IMR-90 (cell line): ENCODE results near the gene MYCBPAP. TPM values are rescaled to one million over a fixed set of nuclear protein-coding genes. Genes with fewer than 3 reads are reported as not detected.

ENCODE experiments used
- ATAC-seq: fragments of 200-7000 bp; cut with Tn5 transposase; 2 replicates; pipeline ENCODE4 v1.9.1; 2020; ENCODE audit warnings: low read depth, mild to moderate bottlenecking, moderate library complexity
- BruUV-seq: library from RNA; stranded (reverse); fragments of 400-500 nt; replicated peaks from 2 replicates; lab custom pipeline; 2021; lab: Mats Ljungman, UMichigan
- CTCF ChIA-PET: fragments of 300-600 bp; formaldehyde crosslinking; extraction: SDS; loops from one replicate; lab custom pipeline; 2021; ENCODE audit warnings: antibody characterized with exemption; lab: Yijun Ruan, JAX
- POLR2A ChIA-PET: fragments of 300-600 bp; sonication (Branson Sonifier 250); formaldehyde crosslinking; loops from one replicate; lab custom pipeline; 2022; ENCODE audit warnings: antibody characterized with exemption; ENCODE audit not compliant: unreplicated experiment; lab: Charles Lee
- DNase-seq: peaks from one replicate; pipeline ENCODE4 v3.0.0; 2013
- H2AFZ ChIP-seq: replicated peaks from 2 replicates; pipeline ENCODE3; 2013; ENCODE audit warnings: low read length, mild to moderate bottlenecking; ENCODE audit not compliant: poor library complexity
- H2AK5ac ChIP-seq: 2 replicates; pipeline ENCODE4 v1.6.1; 2013; ENCODE audit warnings: low read depth, low read length, inconsistent platforms
- H2AK9ac ChIP-seq: replicated peaks from 2 replicates; pipeline ENCODE3; 2013; ENCODE audit warnings: mild to moderate bottlenecking, low read depth, low read length, moderate library complexity; ENCODE audit not compliant: poor library complexity
- H2BK120ac ChIP-seq: 2 replicates; pipeline ENCODE4 v1.6.1; 2013; ENCODE audit warnings: low read depth, low read length, inconsistent platforms
- H2BK15ac ChIP-seq: 3 replicates; pipeline ENCODE4 v1.6.1; 2013; ENCODE audit warnings: low read depth, low read length, inconsistent platforms
- H2BK20ac ChIP-seq: 2 replicates; pipeline ENCODE4 v1.6.1; 2013; ENCODE audit warnings: low read depth, mild to moderate bottlenecking, inconsistent platforms, low read length, moderate library complexity
- H2BK5ac ChIP-seq: 2 replicates; pipeline ENCODE4 v1.6.1; 2013; ENCODE audit warnings: mild to moderate bottlenecking, low read depth, low read length, inconsistent platforms; ENCODE audit not compliant: poor library complexity, severe bottlenecking
- H3K14ac ChIP-seq: replicated peaks from 2 replicates; pipeline ENCODE4 v1.6.1; 2013; ENCODE audit warnings: low read depth, low read length, inconsistent platforms
- H3K18ac ChIP-seq: 2 replicates; pipeline ENCODE4 v1.6.1; 2013; ENCODE audit warnings: low read depth, low read length, control low read depth
- H3K23ac ChIP-seq: 2 replicates; pipeline ENCODE4 v1.6.1; 2013; ENCODE audit warnings: low read depth, low read length, inconsistent platforms
- H3K27ac ChIP-seq: 2 replicates; pipeline ENCODE4 v1.5.1; 2013; ENCODE audit warnings: mild to moderate bottlenecking, control low read depth, low read length; ENCODE audit not compliant: insufficient read depth
- H3K27me3 ChIP-seq: 2 replicates; pipeline ENCODE4 v1.6.1; 2013; ENCODE audit warnings: low read length; ENCODE audit not compliant: control insufficient read depth, insufficient read depth
- H3K36me3 ChIP-seq: 2 replicates; pipeline ENCODE4 v1.6.1; 2013; ENCODE audit warnings: low read length, mixed read lengths; ENCODE audit not compliant: control insufficient read depth, insufficient read depth
- H3K4ac ChIP-seq: 2 replicates; pipeline ENCODE4 v1.6.1; 2013; ENCODE audit warnings: low read depth, low read length, inconsistent platforms
- H3K4me1 ChIP-seq: 2 replicates; pipeline ENCODE4 v1.6.1; 2013; ENCODE audit warnings: low read length, mixed read lengths; ENCODE audit not compliant: control insufficient read depth, insufficient read depth
- H3K4me2 ChIP-seq: 2 replicates; pipeline ENCODE4 v1.6.1; 2013; ENCODE audit warnings: low read depth, mild to moderate bottlenecking, control low read depth, low read length, moderate library complexity
- H3K4me3 ChIP-seq: 2 replicates; pipeline ENCODE4 v1.5.1; 2013; ENCODE audit warnings: low read depth, mild to moderate bottlenecking, control low read depth, low read length, moderate library complexity; ENCODE audit not compliant: insufficient read depth
- H3K56ac ChIP-seq: 2 replicates; pipeline ENCODE4 v1.6.1; 2013; ENCODE audit warnings: low read length, inconsistent platforms; ENCODE audit not compliant: insufficient read depth; ENCODE audit errors: extremely low read depth
- H3K79me1 ChIP-seq, 2 experiments: 2 replicates each; pipeline ENCODE4 v1.6.1; 2013; ENCODE audit warnings: low read length in 2 of 2, inconsistent platforms in 1 of 2, low read depth in 1 of 2
- H3K9ac ChIP-seq: 2 replicates; pipeline ENCODE4 v1.6.1; 2013; ENCODE audit warnings: low read depth, low read length, control low read depth
- H3K9me1 ChIP-seq: 2 replicates; pipeline ENCODE4 v1.6.1; 2013; ENCODE audit warnings: low read length, inconsistent platforms; ENCODE audit not compliant: insufficient read depth
- H3K9me3 ChIP-seq: 2 replicates; pipeline ENCODE4 v1.6.1; 2013; ENCODE audit warnings: low read length; ENCODE audit not compliant: control insufficient read depth, insufficient read depth
- H4K20me1 ChIP-seq: 2 replicates; pipeline ENCODE4 v1.6.1; 2013; ENCODE audit warnings: low read length, inconsistent platforms; ENCODE audit not compliant: insufficient read depth
- H4K5ac ChIP-seq: 2 replicates; pipeline ENCODE4 v1.6.1; 2013; ENCODE audit warnings: mild to moderate bottlenecking, low read depth, low read length, control low read depth
- H4K8ac ChIP-seq, 2 experiments: 2 replicates each; pipeline ENCODE4 v1.6.1; 2013; ENCODE audit warnings: low read depth in 2 of 2, low read length in 2 of 2, control low read depth in 1 of 2, inconsistent platforms in 1 of 2
- H4K91ac ChIP-seq: 2 replicates; pipeline ENCODE4 v1.6.1; 2013; ENCODE audit warnings: low read depth, low read length, inconsistent platforms; ENCODE audit not compliant: insufficient read depth
- BHLHE40 ChIP-seq: fragments of 150-350 bp; IDR thresholded peaks from 2 replicates; pipeline ENCODE4 v1.6.1; 2016; ENCODE audit warnings: mild to moderate bottlenecking, low read depth, low read length
- CEBPB ChIP-seq: IDR thresholded peaks from 2 replicates; pipeline ENCODE4 v1.6.1; 2012; ENCODE audit warnings: low read depth, low read length, improper control_type of control experiment
- CHD1 ChIP-seq: IDR thresholded peaks from 2 replicates; pipeline ENCODE4 v1.6.1; 2012; ENCODE audit warnings: low read depth, low read length, improper control_type of control experiment
- CTCF ChIP-seq: conservative IDR thresholded peaks from 2 replicates; pipeline ENCODE4 v1.5.1; 2012; ENCODE audit warnings: mild to moderate bottlenecking, low read depth, low read length, improper control_type of control experiment
- ELK1 ChIP-seq: fragments of 150-350 bp; IDR thresholded peaks from 2 replicates; pipeline ENCODE4 v1.6.1; 2016; ENCODE audit warnings: low read depth, mild to moderate bottlenecking, low read length, moderate library complexity, borderline replicate concordance
- FOS ChIP-seq: fragments of 150-350 bp; IDR thresholded peaks from 2 replicates; pipeline ENCODE4 v1.6.1; 2016; ENCODE audit warnings: low read depth, low read length
- MAFK ChIP-seq: IDR thresholded peaks from 2 replicates; pipeline ENCODE4 v1.6.1; 2012; ENCODE audit warnings: low read depth, low read length, improper control_type of control experiment
- MAZ ChIP-seq: IDR thresholded peaks from 2 replicates; pipeline ENCODE4 v1.6.1; 2012; ENCODE audit warnings: low read depth, mild to moderate bottlenecking, low read length, improper control_type of control experiment, moderate library complexity, borderline replicate concordance
- MXI1 ChIP-seq: IDR thresholded peaks from 2 replicates; pipeline ENCODE4 v1.6.1; 2012; ENCODE audit warnings: low read depth, mild to moderate bottlenecking, low read length, moderate library complexity, borderline replicate concordance
- NFE2L2 ChIP-seq: fragments of 150-350 bp; IDR thresholded peaks from 2 replicates; pipeline ENCODE4 v1.6.1; 2016; ENCODE audit warnings: low read depth, mild to moderate bottlenecking, low read length
- POLR2A ChIP-seq: IDR thresholded peaks from 2 replicates; pipeline ENCODE4 v1.6.1; 2012; ENCODE audit warnings: mild to moderate bottlenecking, low read depth, low read length
- RAD21 ChIP-seq: IDR thresholded peaks from 2 replicates; pipeline ENCODE4 v1.6.1; 2012; ENCODE audit warnings: low read length, improper control_type of control experiment
- RCOR1 ChIP-seq: IDR thresholded peaks from 2 replicates; pipeline ENCODE4 v1.6.1; 2012; ENCODE audit warnings: mild to moderate bottlenecking, low read length, improper control_type of control experiment; ENCODE audit not compliant: insufficient replicate concordance
- RFX5 ChIP-seq: IDR thresholded peaks from 2 replicates; pipeline ENCODE4 v1.8.0; 2012; ENCODE audit warnings: low read depth, mild to moderate bottlenecking, low read length, moderate library complexity
- SMC3 ChIP-seq: fragments of 150-350 bp; IDR thresholded peaks from 2 replicates; pipeline ENCODE4 v1.6.1; 2016; ENCODE audit warnings: low read depth, mild to moderate bottlenecking, antibody characterized with exemption, low read length, moderate library complexity
- USF2 ChIP-seq: fragments of 150-350 bp; IDR thresholded peaks from 2 replicates; pipeline ENCODE4 v1.6.1; 2017; ENCODE audit warnings: mild to moderate bottlenecking, antibody characterized with exemption, low read length, low read depth
- WGBS, 2 experiments: methylation state at CpG; one replicate each; pipeline versions ENCODE4 v1.1.5 to v1.1.7; 2013; ENCODE audit warnings: missing lambda C conversion rate in 2 of 2; ENCODE audit not compliant: insufficient read length in 1 of 2; ENCODE audit errors: extremely low coverage in 2 of 2; 5-methylcytosine and 5-hydroxymethylcytosine counted together
- dilution Hi-C: fragments of 300-500 bp; cut with HindIII; formaldehyde crosslinking; loops from one replicate; pipeline ENCODE4 v1.14.3; 2018; ENCODE audit warnings: low sequenced_read_pairs; ENCODE audit not compliant: unreplicated experiment
- in situ Hi-C: fragments of 300-500 bp; cut with MboI; formaldehyde crosslinking; loops from 3 replicates; pipeline ENCODE4 v1.14.3; 2019; ENCODE audit warnings: low sequenced_read_pairs, inconsistent platforms, mixed read lengths
- intact Hi-C: fragments of 100-400 bp; cut with micrococcal nuclease; formaldehyde crosslinking; loops from 2 replicates; pipeline ENCODE4 v1.10.0; 2022
- polyA plus RNA-seq, 3 experiments: library from polyadenylated mRNA; depleted of rRNA; stranded (reverse); fragments of >200 nt; gene quantifications; 2 replicates each; pipeline ENCODE4 v1.2.3, GENCODE V29; 2012; ENCODE audit warnings: low replicate concordance in 1 of 3
- total RNA-seq: library from RNA; depleted of rRNA; stranded (reverse); fragments of >200 nt; gene quantifications from 2 replicates; pipeline ENCODE4 v1.2.3, GENCODE V29; 2012

The MYCBPAP gene
- total and polyA plus RNA-seq, 2 of the 4 experiments (the other 2 are of a cell fraction): 0.17 to 0.18 TPM

- H2BK15ac ChIP-seq: no peak overlapping the region
- H3K9me1 ChIP-seq: peaks cover 7% of the 10 kb centered on the region; the same call in 1 of the 2 replicates
- no peak overlapping the region for H2BK20ac ChIP-seq
- H3K27ac ChIP-seq: no peak overlapping the region
- intact Hi-C loops: loop anchor here (1.0 to 5.0 kb wide), 5 partner anchors 60 to 360 kb away; partner anchors contain the start of gene SPATA20
- H4K91ac ChIP-seq: no peak overlapping the region
- 67% methylated on average over 12 of the region's 23 CpGs; no CpG with 5 or more reads in 1 of the 2 experiments for WGBS, 2 experiments
- H4K20me1 ChIP-seq: peaks cover 8% of the 10 kb centered on the region; the same call in 1 of the 2 replicates
- H3K14ac ChIP-seq: no peak overlapping the region
- H3K4me2 ChIP-seq: no peak overlapping the region
- no peak for TF ChIP-seq CTCF
- no peak for TF ChIP-seq RAD21
- TF ChIP-seq MAZ: no peak
- TF ChIP-seq RFX5: no peak
- no peak for TF ChIP-seq FOS
- TF ChIP-seq NFE2L2: no peak
- no peak for TF ChIP-seq SMC3
- no peak for TF ChIP-seq POLR2A
- no peak for TF ChIP-seq MAFK
- TF ChIP-seq ELK1: no peak
- no peak for TF ChIP-seq CHD1
- TF ChIP-seq USF2: no peak
- no peak for TF ChIP-seq MXI1
- no peak for TF ChIP-seq RCOR1
- TF ChIP-seq BHLHE40: no peak
- TF ChIP-seq CEBPB: no peak
- in situ Hi-C loops: loop anchor here (10.0 kb wide), 1 partner anchor 213 kb away; no protein-coding TSS in a partner anchor
- no peak overlapping the region for H3K18ac ChIP-seq
- peaks cover 18% of the 10 kb centered on the region for H3K36me3 ChIP-seq
- no peak overlapping the region for H2BK5ac ChIP-seq
- no peak overlapping the region for H2AK9ac ChIP-seq
- no TSS peak for BruUV-seq
- dilution Hi-C loops: no loop called here
- H3K4ac ChIP-seq: no peak overlapping the region
- no peak overlapping the region for H2BK120ac ChIP-seq
- no peak overlapping the region for H3K23ac ChIP-seq
- H3K79me1 ChIP-seq: peaks cover 11 to 32% of the 10 kb centered on the region in 2 experiments; a peak in 3 of 4 replicates
- DNase-seq (no peak), ATAC-seq (no peak)
- ChIA-PET CTCF (interaction anchor here (0.6 kb wide), 1 partner anchor 18 kb away, joined by 4 read pairs; no protein-coding TSS in a partner anchor), POLR2A (no interaction called here)
- H3K4me1 ChIP-seq: peaks cover 4% of the 10 kb centered on the region
- no peak overlapping the region; a peak in 1 of 4 replicates for H4K8ac ChIP-seq
- no peaks in the 10 kb centered on the region for H3K27me3 ChIP-seq
- H2AK5ac ChIP-seq: no peak overlapping the region; the same call in 1 of the 2 replicates
- no peak overlapping the region for H3K9ac ChIP-seq
- H4K5ac ChIP-seq: no peak overlapping the region
- H2AFZ ChIP-seq: no peak overlapping the region
- no peak overlapping the region for H3K4me3 ChIP-seq
- no peak overlapping the region for H3K56ac ChIP-seq
- H3K9me3 ChIP-seq: no peaks in the 10 kb centered on the region
These were observed 26.1 kb upstream of the MYCBPAP start for GRCh38 chr17:50482110-50482509.
